Gastroesophageal sphincter (tissue), 3 donors: ENCODE measurements around the gene TMEM178A.

Source experiments
- EP300 ChIP-seq: sonication (generic); formaldehyde crosslinking; IDR thresholded peaks from one replicate; pipeline ENCODE4 v1.6.1; 2017; ENCODE audit warnings: antibody characterized with exemption, mild to moderate bottlenecking
- POLR2A ChIP-seq, 2 donors: fragments of 450-650 bp; IDR thresholded peaks; one replicate each; pipeline ENCODE4 v1.6.1; 2017; ENCODE audit warnings: antibody characterized with exemption in 2 of 2, mild to moderate bottlenecking in 2 of 2, moderate library complexity in 1 of 2
- TF ChIP-seq, protein P1 (sequence below), 4 experiments: fragments of 200-600 bp in 2 of 4; fragments of 450-650 bp in 2 of 4; sonication (generic) in 1 of 4; IDR thresholded peaks; one replicate each; pipeline ENCODE4 v1.5.1; 2017 to 2019; ENCODE audit warnings: antibody characterized with exemption in 4 of 4, mild to moderate bottlenecking in 2 of 4, moderate library complexity in 2 of 4

- TF ChIP-seq EP300 = no peak
- TF ChIP-seq, protein P1, sequence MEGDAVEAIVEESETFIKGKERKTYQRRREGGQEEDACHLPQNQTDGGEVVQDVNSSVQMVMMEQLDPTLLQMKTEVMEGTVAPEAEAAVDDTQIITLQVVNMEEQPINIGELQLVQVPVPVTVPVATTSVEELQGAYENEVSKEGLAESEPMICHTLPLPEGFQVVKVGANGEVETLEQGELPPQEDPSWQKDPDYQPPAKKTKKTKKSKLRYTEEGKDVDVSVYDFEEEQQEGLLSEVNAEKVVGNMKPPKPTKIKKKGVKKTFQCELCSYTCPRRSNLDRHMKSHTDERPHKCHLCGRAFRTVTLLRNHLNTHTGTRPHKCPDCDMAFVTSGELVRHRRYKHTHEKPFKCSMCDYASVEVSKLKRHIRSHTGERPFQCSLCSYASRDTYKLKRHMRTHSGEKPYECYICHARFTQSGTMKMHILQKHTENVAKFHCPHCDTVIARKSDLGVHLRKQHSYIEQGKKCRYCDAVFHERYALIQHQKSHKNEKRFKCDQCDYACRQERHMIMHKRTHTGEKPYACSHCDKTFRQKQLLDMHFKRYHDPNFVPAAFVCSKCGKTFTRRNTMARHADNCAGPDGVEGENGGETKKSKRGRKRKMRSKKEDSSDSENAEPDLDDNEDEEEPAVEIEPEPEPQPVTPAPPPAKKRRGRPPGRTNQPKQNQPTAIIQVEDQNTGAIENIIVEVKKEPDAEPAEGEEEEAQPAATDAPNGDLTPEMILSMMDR (IDR thresholded peaks at IDR 0.05) = no peak
- TF ChIP-seq POLR2A (IDR thresholded peaks at IDR 0.05) = no peak
Measured at GRCh38 chr2:39647104-39647765, 18.5 kb upstream of the TMEM178A start.
